CD4-positive, CD25-positive, alpha-beta regulatory T cell (primary cell): Measurements from ENCODE around the gene ISCU. TPM values are rescaled to one million over a fixed set of nuclear protein-coding genes. Genes with fewer than 3 reads are reported as not detected.
A peak's percentile ranks its signal among the peaks of the same experiment; 100 is the strongest.

Experiments
- ATAC-seq, 2 donors: fragments of 150-1000 bp; cut with Tn5 transposase; one replicate each; pipeline ENCODE4 v1.10.0; 2021; ENCODE audit warnings: low read depth in 2 of 2, moderate number of reproducible peaks in 2 of 2, moderate library complexity in 1 of 2
- DNase-seq, 3 donors: peaks; one replicate each; pipeline versions ENCODE4 v3.0.0 to v3.0.0-alpha.2; 2012 to 2022; ENCODE audit warnings: mixed read lengths in 1 of 3
- H3K27ac ChIP-seq: one replicate; pipeline ENCODE4 v1.7.0; 2013; ENCODE audit warnings: mild to moderate bottlenecking, low read length; ENCODE audit not compliant: insufficient read depth, poor library complexity, severe bottlenecking
- H3K27me3 ChIP-seq: one replicate; pipeline ENCODE4 v1.7.0; 2013; ENCODE audit warnings: low read length; ENCODE audit not compliant: control insufficient read depth, insufficient read depth
- H3K36me3 ChIP-seq: one replicate; pipeline ENCODE4 v1.7.0; 2013; ENCODE audit warnings: mild to moderate bottlenecking, low read length, moderate library complexity; ENCODE audit not compliant: control insufficient read depth, insufficient read depth
- H3K4me1 ChIP-seq: 2 replicates; pipeline ENCODE4 v1.7.0; 2013; ENCODE audit warnings: mild to moderate bottlenecking, low read length; ENCODE audit not compliant: insufficient read depth, control insufficient read depth, poor library complexity, severe bottlenecking
- H3K4me3 ChIP-seq: one replicate; pipeline ENCODE4 v1.7.0; 2013; ENCODE audit warnings: low read depth, mild to moderate bottlenecking, low read length, moderate library complexity
- H3K9me3 ChIP-seq, 2 experiments: 1 replicate in 1 of 2; 2 replicates in 1 of 2; pipeline ENCODE4 v1.7.0; 2013; ENCODE audit warnings: low read length in 2 of 2, mild to moderate bottlenecking in 1 of 2, moderate library complexity in 1 of 2; ENCODE audit not compliant: control insufficient read depth in 2 of 2
- H3K27ac Mint-ChIP-seq, 3 donors: one replicate each; pipeline ENCODE4 v1.8.0; 2020 to 2022; ENCODE audit warnings: mild to moderate bottlenecking in 3 of 3, mixed read lengths in 3 of 3, moderate library complexity in 2 of 3
- H3K27me3 Mint-ChIP-seq: one replicate; pipeline ENCODE4 v1.8.0; 2022; ENCODE audit warnings: mild to moderate bottlenecking, mixed read lengths
- H3K36me3 Mint-ChIP-seq: one replicate; pipeline ENCODE4 v1.8.0; 2020; ENCODE audit warnings: mixed read lengths
- H3K4me1 Mint-ChIP-seq, 4 donors: one replicate each; pipeline ENCODE4 v1.8.0; 2020 to 2022; ENCODE audit warnings: mixed read lengths in 4 of 4, mild to moderate bottlenecking in 1 of 4
- H3K4me3 Mint-ChIP-seq, 4 donors: one replicate each; pipeline ENCODE4 v1.8.0; 2020 to 2022; ENCODE audit warnings: mild to moderate bottlenecking in 4 of 4, mixed read lengths in 4 of 4, moderate library complexity in 3 of 4
- H3K9me3 Mint-ChIP-seq, 7 donors: one replicate each; pipeline ENCODE4 v1.8.0; 2020 to 2022; ENCODE audit warnings: mixed read lengths in 7 of 7, mild to moderate bottlenecking in 3 of 7, moderate library complexity in 2 of 7
- polyA plus RNA-seq, 4 donors: library from polyadenylated mRNA; unstranded; fragments of 300-500 nt; fragmentation: Illumina TruSeq; gene quantifications; one replicate each; pipeline ENCODE4 v1.2.3, GENCODE V29; 2021
- total RNA-seq: library from RNA; stranded (reverse); gene quantifications from one replicate; pipeline ENCODE4 v1.2.3, GENCODE V29; 2022

Gene ISCU
- total and polyA plus RNA-seq, 5 donors from 2014 or later = 173 to 295 (median 259) TPM

DNA sequence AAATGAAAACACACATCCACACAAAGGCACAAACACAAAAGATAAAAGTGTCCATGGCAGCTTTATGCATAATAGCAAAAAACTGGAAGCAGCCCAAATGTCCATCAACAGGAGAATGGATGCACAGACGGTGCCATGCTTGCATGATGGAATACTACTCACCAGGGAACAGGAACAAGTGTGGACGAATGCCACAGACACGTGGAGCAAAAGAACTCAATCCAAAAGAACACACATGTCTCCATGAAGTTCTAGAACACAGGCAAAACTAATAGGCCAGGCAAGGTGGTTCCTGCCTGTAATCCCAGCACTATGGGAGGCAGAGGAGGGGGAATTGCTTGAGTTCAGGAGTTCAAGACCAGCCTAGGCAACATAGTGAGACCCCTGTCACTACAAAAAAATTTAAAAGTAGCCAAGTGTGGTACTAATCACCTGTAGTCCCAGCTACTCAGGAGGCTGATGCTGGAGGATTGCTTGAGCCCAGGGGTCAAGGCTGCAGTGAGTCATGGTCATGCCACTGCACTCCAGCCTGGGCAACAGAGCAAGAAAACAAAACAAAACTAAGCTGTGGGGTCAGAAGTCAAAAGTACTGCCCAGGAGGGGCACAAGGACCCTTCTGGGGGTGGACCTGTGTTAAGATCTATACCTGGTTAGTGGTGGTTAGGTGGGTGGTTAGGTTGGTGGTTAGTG is 42.7 kb downstream of the ISCU start:
- H3K36me3 Mint-ChIP-seq = no peaks in the 10 kb centered on the region
- no peaks in the 10 kb centered on the region for H3K27me3 Mint-ChIP-seq
- no peaks in the 10 kb centered on the region for H3K4me1 Mint-ChIP-seq
- Histone ChIP-seq H3K36me3 (no peaks in the 10 kb centered on the region), H3K27me3 (no peaks in the 10 kb centered on the region), H3K4me3 (no peak overlapping the region), H3K4me1 (no peaks in the 10 kb centered on the region), H3K27ac (no peak overlapping the region), H3K9me3 (no peaks in the 10 kb centered on the region)
- ATAC-seq (no peak), DNase-seq (no peak)
- peak overlapping the region in 1 of 3 donors; percentile 80 for H3K27ac Mint-ChIP-seq
- no peaks in the 10 kb centered on the region for H3K9me3 Mint-ChIP-seq
- peak overlapping the region in 1 of 4 donors; percentile 39 for H3K4me3 Mint-ChIP-seq

DNA sequence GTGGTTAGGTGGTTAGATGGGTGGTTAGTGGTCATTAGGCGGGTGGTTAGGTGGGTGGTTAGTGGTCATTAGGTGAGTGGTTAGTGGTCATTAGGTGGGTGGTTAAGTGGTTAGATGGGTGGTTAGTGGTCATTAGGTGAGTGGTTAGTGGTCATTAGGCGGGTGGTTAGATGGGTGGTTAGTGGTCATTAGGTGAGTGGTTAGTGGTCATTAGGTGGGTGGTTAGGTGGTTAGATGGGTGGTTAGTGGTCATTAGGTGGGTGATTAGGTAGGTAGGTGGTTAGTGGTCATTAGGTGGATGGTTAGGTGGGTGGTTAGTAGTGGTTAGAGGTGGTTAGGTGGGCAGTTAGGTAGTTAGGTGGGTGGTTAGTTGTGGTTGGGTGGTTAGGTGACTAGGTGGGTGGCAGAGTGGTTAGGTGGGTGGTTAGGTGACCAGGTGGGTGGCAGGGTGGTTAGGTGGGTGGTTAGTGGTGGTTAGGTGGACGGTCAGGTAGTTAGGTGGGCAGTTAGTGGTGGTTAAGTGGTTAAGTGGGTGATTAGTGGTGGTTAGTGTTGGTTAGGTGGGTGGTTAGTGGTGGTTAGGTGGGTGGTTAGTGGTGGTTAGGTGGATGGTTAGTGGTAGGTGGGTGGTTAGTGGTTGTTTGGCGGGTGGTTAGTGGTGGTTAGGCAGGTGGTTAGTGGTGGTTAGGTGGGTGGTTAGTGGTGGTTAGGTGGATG is 43.5 kb downstream of the ISCU start:
- H3K27me3 Mint-ChIP-seq = no peaks in the 10 kb centered on the region
- H3K4me1 Mint-ChIP-seq = no peaks in the 10 kb centered on the region
- Histone ChIP-seq H3K27ac (no peak overlapping the region), H3K4me1 (no peaks in the 10 kb centered on the region), H3K27me3 (no peaks in the 10 kb centered on the region), H3K4me3 (no peak overlapping the region), H3K36me3 (no peaks in the 10 kb centered on the region), H3K9me3 (no peaks in the 10 kb centered on the region)
- H3K9me3 Mint-ChIP-seq = no peaks in the 10 kb centered on the region
- H3K27ac Mint-ChIP-seq = peak overlapping the region in 1 of 3 donors; percentile 80
- H3K4me3 Mint-ChIP-seq = no peak overlapping the region
- DNase-seq (no peak), ATAC-seq (no peak)
- no peaks in the 10 kb centered on the region for H3K36me3 Mint-ChIP-seq

DNA sequence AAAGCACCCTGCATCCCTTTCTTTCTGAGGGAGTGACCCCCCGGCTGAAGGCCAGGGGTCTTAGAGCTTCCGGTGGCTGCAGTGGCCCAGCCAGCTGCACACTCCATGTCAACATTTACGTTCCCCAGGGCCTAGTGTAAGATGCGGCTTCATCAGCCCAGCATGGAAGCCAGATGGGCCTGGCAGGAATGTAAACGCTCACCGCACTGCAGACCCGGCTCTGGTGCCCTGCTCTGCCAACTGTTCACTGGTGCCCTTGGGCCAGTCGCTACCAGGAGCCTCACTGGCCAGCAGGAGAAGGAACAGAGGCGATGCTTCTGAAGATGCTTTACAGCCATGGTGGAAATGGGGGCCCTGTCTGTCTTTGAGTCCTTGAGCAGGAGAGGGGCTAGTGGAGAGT is 44.1 kb downstream of the ISCU start:
- no peaks in the 10 kb centered on the region for H3K4me1 ChIP-seq
- Mint-ChIP-seq H3K4me3 (no peak overlapping the region), H3K9me3 (no peaks in the 10 kb centered on the region), H3K27ac (no peak overlapping the region), H3K4me1 (peaks cover 0 to under 1% (median 0%) of the 10 kb centered on the region in 4 donors), H3K27me3 (no peaks in the 10 kb centered on the region), H3K36me3 (no peaks in the 10 kb centered on the region)
- no peaks in the 10 kb centered on the region for H3K27me3 ChIP-seq
- H3K4me3 ChIP-seq = no peak overlapping the region
- no peak overlapping the region for H3K27ac ChIP-seq
- ATAC-seq = no peak
- no peaks in the 10 kb centered on the region for H3K9me3 ChIP-seq
- H3K36me3 ChIP-seq = no peaks in the 10 kb centered on the region
- DNase-seq = no peak

DNA sequence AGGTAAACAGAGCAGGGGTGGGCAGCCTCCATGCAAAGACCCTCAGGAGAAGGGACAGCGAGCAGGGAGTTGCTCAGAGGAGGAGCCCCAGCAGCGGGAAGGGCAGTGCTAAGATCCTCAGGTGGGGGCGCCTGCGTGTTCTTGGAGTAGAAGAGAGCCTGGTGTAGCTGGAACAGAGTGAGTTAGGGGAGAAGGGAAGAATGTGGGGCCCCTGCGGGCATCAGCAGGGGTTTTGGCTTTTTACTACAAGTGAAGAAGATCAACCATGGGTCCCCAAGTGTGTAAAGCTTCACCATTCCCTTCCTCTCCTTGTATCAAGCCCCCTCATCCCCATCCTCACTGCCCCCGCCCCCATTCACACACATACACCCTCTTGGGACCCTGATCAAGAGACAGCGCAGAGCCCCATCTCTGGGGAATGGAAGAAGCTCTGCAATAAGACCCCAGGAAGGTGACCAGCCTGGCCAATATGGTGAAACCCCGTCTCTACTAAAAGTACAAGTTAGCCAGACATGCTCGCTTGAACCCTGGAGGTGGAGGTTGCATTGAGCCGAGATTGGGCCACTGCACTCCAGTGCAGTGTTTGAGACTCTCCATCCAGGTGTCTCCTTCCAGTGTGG is 45.7 kb downstream of the ISCU start:
- DNase-seq = no peak
- Mint-ChIP-seq H3K4me3 (no peak overlapping the region), H3K27ac (no peak overlapping the region), H3K4me1 (peaks cover 0 to 8% (median 2%) of the 10 kb centered on the region in 4 donors), H3K36me3 (no peaks in the 10 kb centered on the region), H3K9me3 (no peaks in the 10 kb centered on the region), H3K27me3 (no peaks in the 10 kb centered on the region)
- Histone ChIP-seq H3K27ac (no peak overlapping the region), H3K36me3 (no peaks in the 10 kb centered on the region), H3K9me3 (no peaks in the 10 kb centered on the region), H3K4me3 (no peak overlapping the region), H3K27me3 (no peaks in the 10 kb centered on the region), H3K4me1 (no peaks in the 10 kb centered on the region)
- no peak for ATAC-seq

DNA sequence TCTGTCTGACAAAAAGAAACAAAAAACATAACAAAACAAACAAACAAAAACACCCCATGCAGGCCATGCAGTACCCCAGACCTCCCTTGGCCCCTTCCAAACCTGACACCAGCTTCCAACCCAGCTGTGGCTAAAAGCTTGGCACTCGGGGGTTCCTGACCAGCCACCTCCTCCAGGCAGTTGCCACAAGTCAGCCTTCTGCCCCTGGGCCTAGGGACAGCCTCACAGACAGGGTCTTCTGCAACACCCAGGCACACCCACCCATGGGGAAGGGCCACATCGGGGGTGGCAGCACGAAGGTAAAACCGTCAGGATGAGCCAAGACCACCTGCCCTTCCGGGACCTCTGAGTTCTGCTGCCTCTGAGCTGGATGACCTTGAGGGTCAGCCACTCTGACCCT is 46.2 kb downstream of the ISCU start:
- Histone ChIP-seq H3K36me3 (no peaks in the 10 kb centered on the region), H3K9me3 (no peaks in the 10 kb centered on the region), H3K27me3 (no peaks in the 10 kb centered on the region), H3K4me3 (no peak overlapping the region), H3K27ac (no peak overlapping the region), H3K4me1 (no peaks in the 10 kb centered on the region)
- DNase-seq = no peak
- H3K27ac Mint-ChIP-seq = no peak overlapping the region
- H3K4me3 Mint-ChIP-seq = no peak overlapping the region
- ATAC-seq = no peak
- H3K4me1 Mint-ChIP-seq = peaks cover 0 to 10% (median 3%) of the 10 kb centered on the region in 4 donors
- H3K36me3 Mint-ChIP-seq = no peaks in the 10 kb centered on the region
- no peaks in the 10 kb centered on the region for H3K9me3 Mint-ChIP-seq
- H3K27me3 Mint-ChIP-seq = no peaks in the 10 kb centered on the region

DNA sequence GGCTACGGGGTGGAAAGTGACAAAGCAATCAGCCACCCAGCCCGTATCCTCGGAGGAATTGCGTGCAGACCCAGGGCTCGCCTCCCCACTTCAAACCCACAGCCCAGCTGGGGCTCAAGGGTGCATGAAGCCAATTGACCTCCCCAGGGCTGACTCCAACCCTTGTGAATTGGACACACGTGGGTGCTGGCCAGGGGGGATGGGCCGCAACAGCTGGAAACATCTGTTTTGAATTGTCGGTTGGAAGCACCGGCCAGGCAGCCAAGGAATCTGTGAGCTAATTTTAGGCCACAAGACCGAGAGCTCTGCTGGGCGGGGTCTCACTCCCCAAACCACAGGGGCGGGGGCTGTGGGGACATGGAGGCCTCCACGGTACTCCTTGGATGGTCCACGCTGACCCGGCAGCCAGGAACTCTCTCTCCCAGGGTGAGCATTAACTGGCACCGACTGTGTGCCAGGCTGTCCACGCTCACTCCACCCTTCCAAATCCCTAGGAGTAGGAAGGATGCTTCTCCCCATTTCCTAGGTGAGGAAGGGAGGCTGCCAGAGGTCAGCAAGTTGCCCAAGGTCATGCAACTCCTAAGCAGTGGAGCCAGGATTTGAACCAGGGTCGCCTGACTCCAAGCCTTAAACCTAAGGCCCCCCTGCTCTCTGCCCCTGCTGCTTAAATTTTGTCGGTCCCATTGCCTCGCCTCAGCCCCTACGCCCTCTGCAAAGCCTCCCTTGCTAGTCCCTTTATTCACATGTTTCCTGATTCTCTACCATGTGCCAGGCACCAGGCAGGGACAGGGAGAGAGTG is 47.3 kb downstream of the ISCU start:
- Mint-ChIP-seq H3K27ac (peak overlapping the region in 1 of 3 donors; percentile 54), H3K4me3 (no peak overlapping the region), H3K4me1 (peaks cover 0 to 14% (median 9%) of the 10 kb centered on the region in 4 donors), H3K27me3 (no peaks in the 10 kb centered on the region), H3K9me3 (no peaks in the 10 kb centered on the region), H3K36me3 (no peaks in the 10 kb centered on the region)
- Histone ChIP-seq H3K27me3 (no peaks in the 10 kb centered on the region), H3K4me1 (no peaks in the 10 kb centered on the region), H3K36me3 (no peaks in the 10 kb centered on the region), H3K27ac (no peak overlapping the region), H3K4me3 (no peak overlapping the region), H3K9me3 (no peaks in the 10 kb centered on the region)
- DNase-seq (no peak), ATAC-seq (no peak)

DNA sequence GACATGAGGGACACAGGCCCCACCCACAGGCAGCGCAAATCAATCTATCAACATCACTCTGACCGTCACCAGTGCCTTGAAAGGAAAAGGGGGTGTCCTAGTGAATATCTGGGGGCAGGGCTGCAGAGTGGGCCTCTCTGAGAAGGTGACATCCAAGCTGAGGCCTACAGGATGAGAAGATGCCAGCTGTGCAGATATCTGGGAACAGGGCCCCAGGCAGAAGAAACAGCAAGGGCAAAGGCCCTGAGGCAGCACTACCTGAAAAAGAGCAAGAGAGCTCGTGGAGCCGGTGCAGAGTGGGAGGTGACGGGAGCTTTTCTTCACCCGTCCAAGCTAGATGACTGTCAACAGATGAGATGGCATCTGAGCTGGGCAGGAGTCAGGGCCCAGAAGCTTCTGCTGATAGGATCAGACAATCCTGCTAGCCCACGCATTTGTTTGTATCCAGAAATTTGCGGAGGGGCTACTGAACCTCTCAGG is 48.0 kb downstream of the ISCU start:
- Histone ChIP-seq H3K4me1 (no peaks in the 10 kb centered on the region), H3K9me3 (no peaks in the 10 kb centered on the region), H3K36me3 (no peaks in the 10 kb centered on the region), H3K4me3 (no peak overlapping the region), H3K27me3 (no peaks in the 10 kb centered on the region), H3K27ac (no peak overlapping the region)
- Mint-ChIP-seq H3K36me3 (no peaks in the 10 kb centered on the region), H3K27ac (peak overlapping the region in 1 of 3 donors; percentile 54), H3K27me3 (no peaks in the 10 kb centered on the region), H3K4me1 (peaks cover 0 to 15% (median 10%) of the 10 kb centered on the region in 4 donors), H3K9me3 (peaks cover 0 to 1% (median 0%) of the 10 kb centered on the region in 7 donors), H3K4me3 (no peak overlapping the region)
- DNase-seq = no peak
- ATAC-seq = no peak
